ENCODE data around the gene UPF2. TPM values are rescaled to one million over a fixed set of nuclear protein-coding genes. Genes with fewer than 3 reads are reported as not detected.

UPF2 gene
- total and polyA plus RNA-seq, 2 donors (not counting 1 experiment from before 2014, with no cell fraction given): 8.9 to 60.0 TPM

DNA sequence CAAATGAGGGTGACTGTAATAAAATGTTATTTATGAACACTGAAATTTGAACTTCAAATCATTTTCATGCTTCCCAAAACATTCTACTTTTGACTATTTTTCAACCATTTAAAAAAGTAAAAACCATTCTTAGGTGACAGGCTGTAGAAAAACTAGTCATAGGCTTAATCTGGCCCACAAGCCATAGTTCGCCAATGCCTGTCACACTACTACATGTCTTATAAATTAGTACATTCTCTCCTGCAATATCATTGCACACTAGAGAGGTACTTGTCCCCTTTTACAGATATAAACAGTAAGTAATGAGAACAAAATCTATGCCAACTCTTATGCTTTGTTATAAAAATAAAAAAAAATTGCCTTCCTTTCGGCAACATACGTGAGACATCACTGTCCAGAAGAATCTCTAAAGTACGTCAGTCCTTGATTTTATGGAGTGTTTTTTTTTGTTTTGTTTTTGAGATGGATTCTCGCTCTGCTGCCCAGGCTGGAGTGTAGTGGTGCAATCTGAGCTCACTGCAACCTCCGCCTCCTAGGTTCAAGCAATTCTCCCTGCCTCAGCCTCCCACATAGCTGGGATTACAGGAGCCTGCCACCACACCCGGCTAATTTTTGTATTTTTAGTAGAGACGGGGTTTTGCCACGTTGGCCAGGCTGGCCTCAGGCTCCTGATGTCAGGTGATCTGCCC, 23.2 kb downstream of the UPF2 start:
- H3K4me3 Mint-ChIP-seq: no peak overlapping the region
- intact Hi-C loops (cut with micrococcal nuclease): no loop called here
- Histone ChIP-seq H3K27me3 (replicated peaks in 1 of 4; ENCODE audit: control extremely low read depth in 1 of 4, control insufficient read depth in 3 of 4, insufficient read depth in 4 of 4, low read length in 3 of 4) (no peaks in the 10 kb centered on the region), H3K4me1 (ENCODE audit: control insufficient read depth in 2 of 2, insufficient read depth in 2 of 2, low read length in 2 of 2) (peaks cover 23 to 26% of the 10 kb centered on the region in 2 donors), H3K9me3 (ENCODE audit: control extremely low read depth in 1 of 3, control insufficient read depth in 2 of 3, insufficient read depth in 1 of 3, low read length in 2 of 3) (no peaks in the 10 kb centered on the region), H3K79me2 (ENCODE audit: control insufficient read depth, insufficient read depth, low read length) (peaks cover 78% of the 10 kb centered on the region), H3K27ac (ENCODE audit: low read length in 2 of 2) (no peak overlapping the region), H3K36me3 (replicated peaks in 1 of 2; ENCODE audit: control extremely low read depth in 1 of 2, control insufficient read depth in 1 of 2, extremely low read depth in 1 of 2, insufficient read depth in 2 of 2, low read length in 1 of 2) (peaks cover 0 to 5% of the 10 kb centered on the region in 2 experiments), H3K4me3 (ENCODE audit: control extremely low read depth in 1 of 5, extremely low read depth in 1 of 5, insufficient read depth in 1 of 5, low read depth in 2 of 5, low read length in 4 of 5) (no peak overlapping the region), H3K9ac (ENCODE audit: low read length) (no peak overlapping the region), H4K20me1 (ENCODE audit: control insufficient read depth, insufficient read depth, low read length, poor library complexity, severe bottlenecking) (peaks cover 29% of the 10 kb centered on the region), H3K4me2 (replicated peaks; ENCODE audit: low read depth, low read length, poor library complexity, severe bottlenecking) (no peak overlapping the region), H2AFZ (ENCODE audit: insufficient read depth, low read depth, low read length, poor library complexity, severe bottlenecking) (no peak overlapping the region)
- H3K9me3 Mint-ChIP-seq (ENCODE audit: insufficient read depth): no peaks in the 10 kb centered on the region
- H3K4me1 Mint-ChIP-seq: peaks cover 29% of the 10 kb centered on the region
- ChIA-PET POLR2A (no interaction called here), CTCF (no interaction called here)
- TF ChIP-seq, protein P1, sequence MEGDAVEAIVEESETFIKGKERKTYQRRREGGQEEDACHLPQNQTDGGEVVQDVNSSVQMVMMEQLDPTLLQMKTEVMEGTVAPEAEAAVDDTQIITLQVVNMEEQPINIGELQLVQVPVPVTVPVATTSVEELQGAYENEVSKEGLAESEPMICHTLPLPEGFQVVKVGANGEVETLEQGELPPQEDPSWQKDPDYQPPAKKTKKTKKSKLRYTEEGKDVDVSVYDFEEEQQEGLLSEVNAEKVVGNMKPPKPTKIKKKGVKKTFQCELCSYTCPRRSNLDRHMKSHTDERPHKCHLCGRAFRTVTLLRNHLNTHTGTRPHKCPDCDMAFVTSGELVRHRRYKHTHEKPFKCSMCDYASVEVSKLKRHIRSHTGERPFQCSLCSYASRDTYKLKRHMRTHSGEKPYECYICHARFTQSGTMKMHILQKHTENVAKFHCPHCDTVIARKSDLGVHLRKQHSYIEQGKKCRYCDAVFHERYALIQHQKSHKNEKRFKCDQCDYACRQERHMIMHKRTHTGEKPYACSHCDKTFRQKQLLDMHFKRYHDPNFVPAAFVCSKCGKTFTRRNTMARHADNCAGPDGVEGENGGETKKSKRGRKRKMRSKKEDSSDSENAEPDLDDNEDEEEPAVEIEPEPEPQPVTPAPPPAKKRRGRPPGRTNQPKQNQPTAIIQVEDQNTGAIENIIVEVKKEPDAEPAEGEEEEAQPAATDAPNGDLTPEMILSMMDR (IDR thresholded peaks at IDR 0.05): no peak
- TF ChIP-seq EZH2 (IDR thresholded peaks at IDR 0.05; ENCODE audit: borderline replicate concordance, insufficient read depth, low read depth, low read length, poor library complexity, severe bottlenecking): no peak
- no peak for ATAC-seq (ENCODE audit: low read depth)
- H3K27me3 Mint-ChIP-seq: no peaks in the 10 kb centered on the region
- no peak for DNase-seq
- no peak overlapping the region for H3K27ac Mint-ChIP-seq
- 100% methylated on average over 1 of the region's 9 CpGs for WGBS (ENCODE audit: insufficient coverage)

- Histone ChIP-seq H3K79me2 (ENCODE audit: control insufficient read depth, insufficient read depth, low read length) (peaks cover 76% of the 10 kb centered on the region), H3K9me3 (ENCODE audit: control extremely low read depth in 1 of 3, control insufficient read depth in 2 of 3, insufficient read depth in 1 of 3, low read length in 2 of 3) (no peaks in the 10 kb centered on the region), H2AFZ (ENCODE audit: insufficient read depth, low read depth, low read length, poor library complexity, severe bottlenecking) (no peak overlapping the region), H4K20me1 (ENCODE audit: control insufficient read depth, insufficient read depth, low read length, poor library complexity, severe bottlenecking) (peaks cover 32% of the 10 kb centered on the region), H3K27me3 (replicated peaks in 1 of 4; ENCODE audit: control extremely low read depth in 1 of 4, control insufficient read depth in 3 of 4, insufficient read depth in 4 of 4, low read length in 3 of 4) (no peaks in the 10 kb centered on the region), H3K4me3 (ENCODE audit: control extremely low read depth in 1 of 5, extremely low read depth in 1 of 5, insufficient read depth in 1 of 5, low read depth in 2 of 5, low read length in 4 of 5) (no peak overlapping the region), H3K27ac (ENCODE audit: low read length in 2 of 2) (no peak overlapping the region), H3K9ac (ENCODE audit: low read length) (no peak overlapping the region), H3K4me1 (ENCODE audit: control insufficient read depth in 2 of 2, insufficient read depth in 2 of 2, low read length in 2 of 2) (peaks cover 23 to 26% of the 10 kb centered on the region in 2 donors), H3K4me2 (replicated peaks; ENCODE audit: low read depth, low read length, poor library complexity, severe bottlenecking) (no peak overlapping the region), H3K36me3 (replicated peaks in 1 of 2; ENCODE audit: control extremely low read depth in 1 of 2, control insufficient read depth in 1 of 2, extremely low read depth in 1 of 2, insufficient read depth in 2 of 2, low read length in 1 of 2) (peaks cover 1 to 8% of the 10 kb centered on the region in 2 experiments)
- DNase-seq (no peak), ATAC-seq (ENCODE audit: low read depth) (no peak)
- Mint-ChIP-seq H3K27me3 (no peaks in the 10 kb centered on the region), H3K4me3 (no peak overlapping the region), H3K9me3 (ENCODE audit: insufficient read depth) (no peaks in the 10 kb centered on the region), H3K27ac (no peak overlapping the region), H3K4me1 (peaks cover 29% of the 10 kb centered on the region)
- ChIA-PET CTCF (no interaction called here), POLR2A (interaction anchor here (0.6 kb wide), 1 partner anchor 11 kb away, joined by 3 read pairs; no protein-coding TSS in a partner anchor)
- TF ChIP-seq, protein P1 (IDR thresholded peaks at IDR 0.05): no peak
- TF ChIP-seq EZH2 (IDR thresholded peaks at IDR 0.05; ENCODE audit: borderline replicate concordance, insufficient read depth, low read depth, low read length, poor library complexity, severe bottlenecking): no peak
- WGBS (ENCODE audit: insufficient coverage): 100% methylated on average over 1 of the region's 6 CpGs
- intact Hi-C loops (cut with micrococcal nuclease): no loop called here
These were observed 23.9 kb downstream of the UPF2 start for GRCh38 chr10:12018438-12019282.

All from B cell (primary cell).